Upper lobe of right lung (tissue), 1 donor: ENCODE data around the gene HORMAD1. TPM values are rescaled to one million over a fixed set of nuclear protein-coding genes. Genes with fewer than 3 reads are reported as not detected.

Experiments used
- ATAC-seq: fragments of 200-7000 bp; cut with Tn5 transposase; one replicate; pipeline ENCODE4 v1.9.1; 2020; ENCODE audit warnings: mild to moderate bottlenecking, moderate library complexity
- DNase-seq: peaks from one replicate; pipeline ENCODE4 v3.0.0-alpha.2; 2020
- H3K27ac ChIP-seq: fragments of 200-600 bp; one replicate; pipeline ENCODE4 v1.8.0; 2022
- H3K27me3 ChIP-seq: fragments of 200-600 bp; one replicate; pipeline ENCODE4 v1.8.0; 2022; ENCODE audit warnings: mild to moderate bottlenecking
- H3K36me3 ChIP-seq: fragments of 200-600 bp; one replicate; pipeline ENCODE4 v1.8.0; 2022
- H3K4me1 ChIP-seq: fragments of 200-600 bp; one replicate; pipeline ENCODE4 v1.8.0; 2022
- H3K4me3 ChIP-seq: fragments of 200-600 bp; one replicate; pipeline ENCODE4 v1.8.0; 2022; ENCODE audit warnings: mild to moderate bottlenecking
- H3K9me3 ChIP-seq: fragments of 200-600 bp; one replicate; pipeline ENCODE4 v1.8.0; 2022
- intact Hi-C: fragments of 100-400 bp; cut with DNase I; formaldehyde crosslinking; loops from one replicate; pipeline ENCODE4 v1.11.0; 2022
- total RNA-seq: library from RNA; stranded (reverse); fragmentation: NEBNext Ultra II Directional; extraction: Animal tissue kit (Norgen Biotek cat#: 25700); gene quantifications from one replicate; pipeline ENCODE4 v1.2.1, GENCODE V29; 2021
- TF ChIP-seq, protein P1 (sequence below): fragments of 200-600 bp; IDR thresholded peaks from one replicate; pipeline ENCODE4 v1.8.0; 2022; ENCODE audit warnings: antibody characterized with exemption
- donor health status: DM: no; HTN: yes; CAD: no; lungs with severe emphysema.

The HORMAD1 gene
- total RNA-seq, 1 donor from 2014 or later: 1.2 TPM

DNA sequence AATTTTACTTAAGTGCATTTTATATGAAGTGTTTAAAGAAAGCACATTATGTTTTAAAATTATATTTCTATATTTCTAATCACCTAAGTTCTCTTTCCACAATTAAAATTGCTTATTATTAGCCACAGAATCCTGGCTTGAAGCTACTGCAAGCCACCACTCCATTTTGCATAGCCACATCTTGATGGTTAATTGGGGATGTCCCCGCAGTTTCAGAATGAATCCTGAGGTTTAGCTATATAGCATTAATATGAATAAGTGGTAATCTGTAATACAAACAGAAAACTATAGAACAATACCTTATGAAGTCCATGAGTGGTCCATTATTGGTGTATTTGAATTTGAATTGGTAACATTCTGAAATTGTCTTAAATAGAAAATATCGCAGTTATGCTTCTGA is 12.1 kb downstream of the HORMAD1 start:
- DNase-seq (no peak), ATAC-seq (no peak)
- Histone ChIP-seq H3K27ac (no peak overlapping the region), H3K36me3 (no peaks in the 10 kb centered on the region), H3K4me3 (no peak overlapping the region), H3K27me3 (no peaks in the 10 kb centered on the region), H3K9me3 (no peaks in the 10 kb centered on the region), H3K4me1 (no peaks in the 10 kb centered on the region)
- intact Hi-C loops: no loop called here
- TF ChIP-seq, protein P1, sequence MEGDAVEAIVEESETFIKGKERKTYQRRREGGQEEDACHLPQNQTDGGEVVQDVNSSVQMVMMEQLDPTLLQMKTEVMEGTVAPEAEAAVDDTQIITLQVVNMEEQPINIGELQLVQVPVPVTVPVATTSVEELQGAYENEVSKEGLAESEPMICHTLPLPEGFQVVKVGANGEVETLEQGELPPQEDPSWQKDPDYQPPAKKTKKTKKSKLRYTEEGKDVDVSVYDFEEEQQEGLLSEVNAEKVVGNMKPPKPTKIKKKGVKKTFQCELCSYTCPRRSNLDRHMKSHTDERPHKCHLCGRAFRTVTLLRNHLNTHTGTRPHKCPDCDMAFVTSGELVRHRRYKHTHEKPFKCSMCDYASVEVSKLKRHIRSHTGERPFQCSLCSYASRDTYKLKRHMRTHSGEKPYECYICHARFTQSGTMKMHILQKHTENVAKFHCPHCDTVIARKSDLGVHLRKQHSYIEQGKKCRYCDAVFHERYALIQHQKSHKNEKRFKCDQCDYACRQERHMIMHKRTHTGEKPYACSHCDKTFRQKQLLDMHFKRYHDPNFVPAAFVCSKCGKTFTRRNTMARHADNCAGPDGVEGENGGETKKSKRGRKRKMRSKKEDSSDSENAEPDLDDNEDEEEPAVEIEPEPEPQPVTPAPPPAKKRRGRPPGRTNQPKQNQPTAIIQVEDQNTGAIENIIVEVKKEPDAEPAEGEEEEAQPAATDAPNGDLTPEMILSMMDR: no peak

DNA sequence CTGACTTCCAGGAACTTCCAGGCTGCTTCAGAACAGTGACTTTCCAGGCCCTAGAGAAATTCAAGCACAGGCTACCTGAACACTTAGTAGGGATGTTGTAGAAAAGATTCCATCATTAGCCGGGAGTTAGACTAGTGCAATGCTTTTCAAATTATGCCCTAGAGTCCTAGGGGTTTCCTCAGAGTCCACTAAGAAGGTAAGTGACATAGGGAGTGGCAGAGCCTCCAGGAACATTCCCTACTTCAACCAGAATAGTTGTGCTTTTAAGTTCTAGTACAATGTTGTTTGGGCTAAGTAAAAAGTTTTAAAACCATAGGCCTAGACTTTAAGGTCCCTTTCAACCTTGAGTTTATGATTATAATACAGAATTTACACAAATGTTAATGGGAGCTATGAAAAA is 14.6 kb downstream of the HORMAD1 start:
- no peaks in the 10 kb centered on the region for H3K9me3 ChIP-seq
- H3K27ac ChIP-seq: no peak overlapping the region
- no peaks in the 10 kb centered on the region for H3K27me3 ChIP-seq
- intact Hi-C loops: no loop called here
- peak; percentile 73 for ATAC-seq
- no peak overlapping the region for H3K4me3 ChIP-seq
- no peaks in the 10 kb centered on the region for H3K4me1 ChIP-seq
- H3K36me3 ChIP-seq: no peaks in the 10 kb centered on the region
- TF ChIP-seq, protein P1: no peak
- DNase-seq: no peak

DNA sequence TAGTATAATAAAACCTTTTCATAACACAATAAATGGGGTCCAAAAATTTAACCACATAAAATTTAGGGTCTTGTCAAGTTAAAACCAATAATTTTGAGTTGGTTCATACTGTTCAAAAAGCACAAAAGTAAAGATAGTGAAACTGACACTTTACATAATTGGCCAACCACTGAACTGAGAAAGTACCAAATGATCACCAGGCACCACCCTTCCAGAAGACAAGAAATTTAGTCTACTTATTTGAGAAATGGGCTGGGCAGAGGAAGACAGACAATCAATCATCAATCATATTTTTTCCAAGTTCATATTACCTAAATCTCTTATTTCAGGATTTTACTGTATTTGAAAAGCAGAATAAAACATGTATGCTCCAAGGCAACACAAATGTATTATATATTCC is 17.3 kb downstream of the HORMAD1 start:
- H3K4me3 ChIP-seq: no peak overlapping the region
- H3K36me3 ChIP-seq: no peaks in the 10 kb centered on the region
- ATAC-seq: no peak
- no peaks in the 10 kb centered on the region for H3K4me1 ChIP-seq
- H3K27me3 ChIP-seq: no peaks in the 10 kb centered on the region
- no peak overlapping the region for H3K27ac ChIP-seq
- DNase-seq: no peak
- intact Hi-C loops: no loop called here
- TF ChIP-seq, protein P1: no peak
- H3K9me3 ChIP-seq: no peaks in the 10 kb centered on the region

DNA sequence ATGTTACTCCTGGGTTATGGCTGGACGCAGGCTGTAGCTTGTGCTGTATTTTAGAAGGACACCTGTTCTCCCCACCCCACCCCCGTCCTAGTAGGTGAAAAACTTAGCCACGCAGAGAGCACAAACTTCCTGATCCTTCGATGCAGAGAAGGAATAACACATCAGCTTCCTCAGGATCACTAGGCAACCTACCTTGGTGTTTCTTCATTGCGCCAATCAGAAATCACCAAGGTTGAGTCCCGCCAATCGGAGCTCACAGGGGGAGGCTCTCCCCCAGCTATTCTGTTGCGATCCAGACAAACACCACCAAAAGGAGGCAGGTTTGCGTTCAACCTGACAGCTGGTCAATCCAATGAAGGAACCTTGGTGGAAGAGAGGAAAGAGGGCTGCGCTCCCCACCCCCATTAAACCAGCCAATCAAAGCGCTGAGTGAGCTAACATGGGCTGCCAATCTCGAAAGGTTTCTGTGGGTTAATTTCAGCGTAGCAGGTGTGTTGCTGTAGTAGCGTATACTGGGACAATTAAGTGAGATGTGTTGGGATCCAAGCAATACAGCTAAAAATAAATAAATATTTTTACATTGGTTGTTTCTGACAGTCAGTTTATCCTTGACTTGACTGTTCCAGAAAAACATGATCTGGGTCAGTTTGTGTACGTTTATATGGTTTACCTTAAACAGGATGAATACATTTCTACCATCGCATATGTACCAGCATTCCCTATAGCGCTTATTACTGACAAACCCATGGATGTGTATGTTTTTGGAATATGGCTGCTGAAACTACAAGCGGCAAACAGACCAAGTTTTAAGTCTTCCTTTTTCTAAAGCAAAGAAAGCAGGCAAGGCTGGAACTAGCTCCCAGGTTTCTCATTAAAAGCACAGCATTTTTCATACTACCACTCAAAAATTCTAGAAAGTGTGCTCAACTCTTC is 23.4 kb downstream of the HORMAD1 start, which contains the start of gene GOLPH3L:
Gene GOLPH3L (minus strand): TSS at position 160 of the 933 bp plus-strand sequence. CDS start 2,316 bp downstream, outside the sequence.
- no peaks in the 10 kb centered on the region for H3K9me3 ChIP-seq
- ATAC-seq (peak; percentile 100), DNase-seq (peak; percentile 90)
- peak within 1 kb of the TSS; percentile 69 for H3K4me3 ChIP-seq
- TF ChIP-seq, protein P1: peak; percentile 22
- intact Hi-C loops: no loop called here
- H3K4me1 ChIP-seq: peaks cover 19% of the 10 kb centered on the region
- H3K27ac ChIP-seq: peak within 1 kb of the TSS; percentile 86
- H3K27me3 ChIP-seq: no peaks in the 10 kb centered on the region
- peaks cover 26% of the 10 kb centered on the region for H3K36me3 ChIP-seq

GRCh38 chr1:150696590-150696989 is 24.1 kb downstream of the HORMAD1 start:
- ATAC-seq (no peak), DNase-seq (no peak)
- H3K27ac ChIP-seq: peak overlapping the region; percentile 86

More at GRCh38 chr1:150696590-150696989, 24.1 kb downstream of the HORMAD1 start:
- intact Hi-C loops: no loop called here
- TF ChIP-seq, protein P1: no peak
- peaks cover 33% of the 10 kb centered on the region for H3K36me3 ChIP-seq
- no peaks in the 10 kb centered on the region for H3K9me3 ChIP-seq
- H3K4me1 ChIP-seq: peaks cover 20% of the 10 kb centered on the region
- H3K4me3 ChIP-seq: peak overlapping the region; percentile 69
- H3K27me3 ChIP-seq: no peaks in the 10 kb centered on the region
